Hematopoietic multipotent progenitor cell treated with erythropoietin and hydrocortisone succinate and interleukin-3 and kit ligand, for 4 days (in vitro differentiated cells): Measurements from ENCODE around the gene MPL.

Source experiments
- DNase-seq: peaks from one replicate; pipeline ENCODE4 v3.0.0-alpha.2; 2015

MPL gene

DNA sequence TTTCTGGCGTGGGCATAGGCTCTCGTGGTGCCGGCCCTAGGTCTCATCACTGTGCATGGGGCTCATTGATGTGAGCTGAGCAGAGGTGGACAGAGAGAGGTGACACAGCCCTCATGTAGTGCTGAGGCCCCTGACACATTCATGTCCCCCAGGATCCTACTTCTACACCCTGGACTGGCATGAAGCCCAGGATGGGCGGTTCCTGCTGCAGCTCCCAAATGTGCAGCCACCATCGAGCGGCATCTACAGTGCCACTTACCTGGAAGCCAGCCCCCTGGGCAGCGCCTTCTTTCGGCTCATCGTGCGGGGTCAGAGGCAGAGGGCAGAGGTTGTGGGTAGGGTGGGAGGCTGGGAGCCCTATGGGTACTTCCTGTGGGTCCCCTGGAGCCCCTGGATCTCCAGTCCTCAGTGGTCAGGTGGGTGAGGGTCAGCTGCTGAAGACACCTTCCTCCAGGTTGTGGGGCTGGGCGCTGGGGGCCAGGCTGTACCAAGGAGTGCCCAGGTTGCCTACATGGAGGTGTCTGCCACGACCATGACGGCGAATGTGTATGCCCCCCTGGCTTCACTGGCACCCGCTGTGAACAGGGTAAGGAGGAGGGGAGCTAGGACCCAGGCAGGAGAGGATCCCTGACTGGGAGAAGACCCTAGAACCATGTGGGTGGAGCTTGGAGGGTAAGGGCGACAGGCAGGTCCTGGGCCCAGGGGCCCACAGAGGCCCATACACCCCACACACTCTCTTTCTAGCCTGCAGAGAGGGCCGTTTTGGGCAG, 30.7 kb upstream of the MPL start:
- DNase-seq = no peak

GRCh38 chr1:43307458-43308158, 30.0 kb upstream of the MPL start:
- DNase-seq = no peak

DNA sequence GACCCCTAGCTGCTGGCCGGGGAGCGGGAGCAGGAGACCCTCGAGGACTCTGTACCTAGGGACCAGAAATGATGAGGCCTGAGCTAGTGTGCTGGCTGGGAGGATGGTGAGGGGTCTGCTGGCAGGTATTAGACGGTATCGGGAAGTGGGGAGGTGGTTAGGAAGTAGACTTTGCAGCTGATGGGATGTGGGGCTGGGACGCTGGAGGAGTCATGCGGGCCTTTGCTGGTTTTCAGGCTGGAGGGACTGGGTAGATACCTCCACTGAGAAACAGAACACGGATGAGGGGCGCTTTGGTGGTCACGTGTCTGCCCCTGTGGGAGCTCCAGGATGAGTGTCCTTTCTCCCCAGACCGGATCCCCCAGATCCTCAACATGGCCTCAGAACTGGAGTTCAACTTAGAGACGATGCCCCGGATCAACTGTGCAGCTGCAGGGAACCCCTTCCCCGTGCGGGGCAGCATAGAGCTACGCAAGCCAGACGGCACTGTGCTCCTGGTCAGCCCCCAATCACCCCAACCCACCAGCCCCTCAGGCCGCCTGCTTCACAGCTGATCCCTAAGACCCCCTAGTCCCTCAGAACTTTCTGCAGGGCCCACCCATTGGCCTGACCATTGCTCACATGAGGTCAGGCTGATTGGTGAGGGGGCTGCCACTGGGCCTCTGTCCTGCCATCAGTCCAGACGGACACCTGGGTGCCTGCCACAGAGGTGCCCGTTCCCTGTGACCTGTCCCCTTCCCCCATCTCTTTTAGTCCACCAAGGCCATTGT, 28.8 kb upstream of the MPL start:
- DNase-seq = no peak

GRCh38 chr1:43309405-43310025, 28.1 kb upstream of the MPL start:
- no peak for DNase-seq

- no peak for DNase-seq
These were observed 26.1 kb upstream of the MPL start for GRCh38 chr1:43311521-43311920.

- DNase-seq = no peak
These were observed 25.4 kb upstream of the MPL start for GRCh38 chr1:43312212-43312623.

DNA sequence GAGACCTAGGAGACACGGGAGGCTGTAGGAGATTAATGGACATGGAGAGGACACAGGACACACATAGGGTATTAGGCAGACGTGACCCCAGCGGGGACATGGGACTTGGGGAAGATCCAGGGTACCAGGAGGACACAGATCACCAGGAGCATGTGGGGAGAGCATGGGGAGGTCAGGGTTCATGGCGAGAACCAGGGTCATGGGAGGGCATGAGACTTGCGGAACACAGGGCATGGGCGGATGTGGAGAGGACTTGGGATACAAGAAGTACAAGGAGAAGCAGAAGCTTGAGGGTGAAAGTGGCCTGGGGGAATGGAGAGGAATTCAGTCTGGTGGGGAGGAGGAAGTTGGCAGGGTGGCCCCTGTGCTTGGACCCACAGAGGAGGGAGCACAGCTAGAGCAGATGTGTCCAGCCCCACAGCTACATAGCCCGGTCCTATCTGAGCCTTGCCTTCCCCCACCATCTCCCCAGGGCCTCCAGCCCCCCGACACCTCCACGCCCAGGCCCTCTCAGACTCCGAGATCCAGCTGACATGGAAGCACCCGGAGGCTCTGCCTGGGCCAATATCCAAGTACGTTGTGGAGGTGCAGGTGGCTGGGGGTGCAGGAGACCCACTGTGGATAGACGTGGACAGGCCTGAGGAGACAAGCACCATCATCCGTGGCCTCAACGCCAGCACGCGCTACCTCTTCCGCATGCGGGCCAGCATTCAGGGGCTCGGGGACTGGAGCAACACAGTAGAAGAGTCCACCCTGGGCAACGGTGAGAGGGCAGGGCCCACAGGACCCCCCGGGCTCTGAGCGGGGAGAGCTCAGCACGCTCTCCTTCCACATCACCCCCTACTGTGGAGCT, 24.7 kb upstream of the MPL start:
- no peak for DNase-seq

DNA sequence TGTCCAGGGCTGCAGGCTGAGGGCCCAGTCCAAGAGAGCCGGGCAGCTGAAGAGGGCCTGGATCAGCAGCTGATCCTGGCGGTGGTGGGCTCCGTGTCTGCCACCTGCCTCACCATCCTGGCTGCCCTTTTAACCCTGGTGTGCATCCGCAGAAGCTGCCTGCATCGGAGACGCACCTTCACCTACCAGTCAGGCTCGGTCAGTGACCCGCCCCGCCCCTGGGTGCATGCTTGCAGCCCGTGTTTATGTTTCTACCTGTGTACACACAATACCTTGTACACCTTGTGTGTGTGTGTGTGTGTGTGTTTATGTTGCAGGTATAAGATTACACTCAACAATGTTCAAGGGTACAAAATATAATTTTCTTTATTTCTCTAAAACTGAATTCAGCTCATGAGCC, 23.8 kb upstream of the MPL start:
- DNase-seq = no peak

- no peak for DNase-seq
These were observed 23.4 kb upstream of the MPL start for GRCh38 chr1:43314233-43314632.

GRCh38 chr1:43315481-43315880, 22.1 kb upstream of the MPL start:
- DNase-seq = no peak

- DNase-seq = no peak
These were observed 21.5 kb upstream of the MPL start for GRCh38 chr1:43315963-43316737.

DNA sequence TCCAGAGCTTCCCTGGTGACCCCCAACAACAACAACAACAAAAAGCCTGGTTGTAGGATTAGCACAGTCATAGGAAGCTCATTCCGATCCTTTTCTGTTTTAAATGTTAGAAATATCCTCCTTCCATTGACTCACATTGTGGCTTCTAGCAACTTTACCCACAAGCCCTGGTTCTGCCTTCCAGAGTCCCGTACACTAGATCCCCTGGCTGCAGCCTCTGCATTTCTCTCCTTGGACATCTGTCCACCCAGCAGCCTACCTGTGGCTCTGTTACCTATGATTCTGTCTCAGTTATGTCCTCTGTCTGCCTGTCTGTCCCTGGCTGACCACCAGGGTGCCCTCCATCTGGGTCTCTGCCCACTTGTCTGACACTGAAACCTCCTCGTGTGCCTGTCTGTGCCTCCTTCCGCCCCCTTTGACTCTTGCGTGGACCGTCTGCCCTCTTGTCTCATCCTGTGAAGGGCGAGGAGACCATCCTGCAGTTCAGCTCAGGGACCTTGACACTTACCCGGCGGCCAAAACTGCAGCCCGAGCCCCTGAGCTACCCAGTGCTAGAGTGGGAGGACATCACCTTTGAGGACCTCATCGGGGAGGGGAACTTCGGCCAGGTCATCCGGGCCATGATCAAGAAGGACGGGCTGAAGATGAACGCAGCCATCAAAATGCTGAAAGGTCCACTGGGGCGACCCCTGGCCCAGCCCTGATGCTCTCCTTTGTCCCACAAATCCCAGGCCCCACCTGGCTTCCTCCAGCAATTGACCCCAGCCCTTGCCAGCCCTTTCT, 20.7 kb upstream of the MPL start:
- DNase-seq = no peak

DNA sequence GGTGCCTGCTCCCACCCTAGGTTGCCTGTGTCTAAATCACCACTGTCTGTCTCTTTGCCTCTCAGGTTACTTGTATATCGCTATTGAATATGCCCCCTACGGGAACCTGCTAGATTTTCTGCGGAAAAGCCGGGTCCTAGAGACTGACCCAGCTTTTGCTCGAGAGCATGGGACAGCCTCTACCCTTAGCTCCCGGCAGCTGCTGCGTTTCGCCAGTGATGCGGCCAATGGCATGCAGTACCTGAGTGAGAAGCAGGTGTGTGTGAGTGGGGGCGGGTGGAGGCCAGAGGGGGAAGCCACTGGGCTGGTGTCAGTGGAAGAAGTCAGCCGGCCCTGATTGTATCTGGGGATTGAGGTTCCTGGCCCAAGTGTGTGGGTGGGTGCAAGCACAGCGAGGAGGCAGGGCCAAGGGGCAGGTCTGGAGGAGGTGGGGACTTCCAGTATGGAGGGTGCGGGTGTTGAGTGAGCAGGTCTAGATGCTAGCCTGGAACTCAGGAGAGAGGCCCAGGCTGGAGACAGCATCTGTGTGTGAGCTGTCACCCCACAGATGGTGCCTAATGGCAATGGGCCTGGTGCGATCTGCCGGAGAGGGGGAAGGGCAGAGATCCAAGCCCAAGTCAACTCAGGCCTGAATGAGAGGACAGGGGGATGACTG, 19.7 kb upstream of the MPL start:
- no peak for DNase-seq

- no peak for DNase-seq
These were observed 18.8 kb upstream of the MPL start for GRCh38 chr1:43318831-43319230.

DNA sequence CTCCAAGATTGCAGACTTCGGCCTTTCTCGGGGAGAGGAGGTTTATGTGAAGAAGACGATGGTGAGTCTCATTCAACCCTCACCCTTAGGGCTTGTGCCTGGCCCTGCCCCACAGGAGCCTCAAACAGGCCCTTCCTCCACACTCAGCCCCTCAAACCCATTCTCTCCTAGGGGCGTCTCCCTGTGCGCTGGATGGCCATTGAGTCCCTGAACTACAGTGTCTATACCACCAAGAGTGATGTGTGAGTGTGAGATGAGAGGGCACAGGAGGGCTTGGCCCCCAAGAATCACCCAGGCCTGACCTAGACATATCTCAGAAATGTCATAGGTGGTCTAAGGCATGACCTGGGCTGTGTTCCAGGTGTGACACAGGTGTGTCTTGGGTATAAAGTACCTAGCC, 18.3 kb upstream of the MPL start:
- DNase-seq = no peak

- DNase-seq = no peak
These were observed 17.9 kb upstream of the MPL start for GRCh38 chr1:43319766-43320165.

- no peak for DNase-seq
These were observed 16.2 kb upstream of the MPL start for GRCh38 chr1:43321331-43321891.

- no peak for DNase-seq
These were observed 15.1 kb upstream of the MPL start for GRCh38 chr1:43322506-43322905.

DNA sequence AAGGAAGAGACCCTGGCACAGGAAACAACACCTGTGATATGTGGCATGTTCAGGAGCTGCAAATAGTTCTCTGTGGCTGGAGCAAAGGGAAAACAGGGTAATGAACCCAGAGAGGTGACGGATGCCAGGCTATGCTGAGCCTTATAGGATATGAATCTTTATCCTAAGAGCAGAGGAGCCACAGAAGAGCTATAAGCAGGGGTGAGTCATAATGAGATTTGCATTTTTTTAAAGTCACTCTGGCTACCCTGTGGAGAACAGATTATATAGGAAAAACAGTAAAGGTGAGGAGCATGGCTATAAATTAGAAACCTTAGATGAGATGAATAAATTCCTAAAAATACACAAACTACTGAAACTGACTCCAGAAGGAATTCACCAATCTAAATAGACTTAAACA, 12.8 kb upstream of the MPL start:
- DNase-seq = no peak

- DNase-seq = no peak
These were observed 12.2 kb upstream of the MPL start for GRCh38 chr1:43325381-43325780.
